GM21723 (cell line): ENCODE measurements around the gene FAM168B.

Experiments
- ATAC-seq: cut with Tn5 transposase; IDR thresholded peaks from one replicate; pipeline ENCODE4 v1.9.1; 2021; ENCODE audit warnings: mild to moderate bottlenecking, moderate library complexity; ENCODE audit not compliant: unreplicated experiment

Gene FAM168B

GRCh38 chr2:131027566-131028528, 65.4 kb downstream of the FAM168B start:
- ATAC-seq, result no peak

- ATAC-seq, result no peak
Measured at GRCh38 chr2:131026919-131027318, 66.3 kb downstream of the FAM168B start.

- no peak for ATAC-seq
Measured at GRCh38 chr2:131023758-131024157, 69.5 kb downstream of the FAM168B start.

- no peak for ATAC-seq
Measured at GRCh38 chr2:131022731-131023130, 70.5 kb downstream of the FAM168B start.

GRCh38 chr2:131016826-131017741, 76.2 kb downstream of the FAM168B start:
- no peak for ATAC-seq

- ATAC-seq, result no peak
Measured at GRCh38 chr2:131015764-131016163, 77.5 kb downstream of the FAM168B start.

- no peak for ATAC-seq
Measured at GRCh38 chr2:131014141-131014540, 79.1 kb downstream of the FAM168B start.

GRCh38 chr2:131011486-131011885, 81.8 kb downstream of the FAM168B start:
- no peak for ATAC-seq

- no peak for ATAC-seq
Measured at GRCh38 chr2:131010566-131010965, 82.7 kb downstream of the FAM168B start.

- ATAC-seq, result no peak
Measured at GRCh38 chr2:131009713-131010475, 83.4 kb downstream of the FAM168B start.

GRCh38 chr2:131008967-131009366, 84.3 kb downstream of the FAM168B start:
- ATAC-seq, result no peak

GRCh38 chr2:131006561-131006960, 86.7 kb downstream of the FAM168B start:
- ATAC-seq, result no peak

GRCh38 chr2:131005216-131005935, 87.9 kb downstream of the FAM168B start:
- ATAC-seq, result no peak

GRCh38 chr2:131004446-131005209, 88.6 kb downstream of the FAM168B start:
- no peak for ATAC-seq

- ATAC-seq, result no peak
Measured at GRCh38 chr2:130998561-130998960, 94.7 kb downstream of the FAM168B start.
